Cerebellar nuclear complex (tissue), 1 donor: Measurements from ENCODE around the gene YBX1.
"Not testable (repeated sequence)": the region's sequence is repeated elsewhere in the genome, so short reads cannot be mapped to it uniquely, and the experiment has no call there.

ENCODE experiments used
- DNase-seq, 2 experiments: peaks; one replicate each; lab custom pipeline; 2025; lab: John Stamatoyannopoulos, UW

The YBX1 gene

DNA sequence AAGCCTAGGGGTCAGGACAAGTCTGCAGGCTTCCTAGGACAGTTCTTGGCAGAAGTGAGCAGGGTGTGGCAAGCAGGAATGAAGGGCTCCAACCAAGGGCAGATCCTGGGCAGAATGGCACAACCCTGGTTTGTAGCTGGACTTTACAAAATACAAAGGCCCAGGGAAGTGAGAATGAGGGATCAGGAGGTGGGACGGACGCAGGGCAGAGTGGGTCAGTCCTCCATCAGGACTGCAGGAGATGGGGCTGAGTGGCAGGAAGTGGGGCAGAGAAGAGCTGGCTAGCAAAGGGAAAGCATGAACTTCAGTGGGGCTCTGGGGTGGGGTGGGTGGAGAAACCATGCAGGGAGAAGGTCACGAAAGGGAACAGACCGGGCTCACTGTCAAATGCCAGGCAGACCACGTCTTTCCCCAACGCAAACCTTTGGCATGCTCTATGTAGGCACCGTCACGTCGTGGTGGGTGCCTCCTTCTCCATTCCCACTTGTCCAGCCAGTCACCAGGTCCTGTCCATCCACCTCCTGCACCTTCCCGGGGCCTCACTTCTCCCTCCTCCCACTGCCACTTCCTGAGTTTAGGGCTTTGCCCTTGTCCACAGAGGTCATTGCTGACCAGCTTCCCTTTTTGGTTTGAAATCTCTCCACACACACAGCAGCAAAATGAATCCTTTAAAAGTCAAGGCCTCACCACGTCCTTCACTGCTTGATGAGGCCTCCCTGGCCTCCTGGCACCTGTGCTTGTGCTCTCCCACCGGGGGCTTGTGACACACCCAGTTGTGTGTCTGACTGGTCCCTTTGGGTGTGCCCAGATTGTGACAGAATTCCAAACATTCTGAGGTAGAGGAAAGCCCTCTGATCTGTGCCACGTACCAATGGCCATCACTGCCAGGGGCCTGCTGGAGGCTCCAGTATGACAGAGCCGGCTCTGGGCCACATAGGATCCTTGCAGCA lies 66.5 kb downstream of the YBX1 start:
- no peak for DNase-seq

DNA sequence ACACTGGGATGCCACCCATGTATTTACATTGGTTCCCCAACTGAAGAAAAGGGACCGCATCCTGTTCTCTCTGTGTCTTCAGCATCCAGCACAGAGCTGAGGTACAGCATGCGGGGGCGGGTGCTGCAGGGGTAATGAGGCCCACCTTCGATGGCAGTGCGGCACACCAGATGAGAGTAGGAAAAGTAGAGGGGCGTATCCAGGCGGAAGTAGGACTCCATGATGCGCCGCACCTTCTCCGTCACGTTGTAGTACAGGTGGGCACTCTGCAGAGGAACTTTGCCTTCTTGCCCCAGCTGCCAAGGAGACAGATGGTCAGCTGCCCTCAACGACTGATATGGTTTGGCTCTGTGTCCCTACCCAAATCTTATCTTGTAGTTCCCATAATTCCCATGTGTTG lies 67.8 kb downstream of the YBX1 start:
- DNase-seq, result no peak

- not testable (repeated sequence) for DNase-seq
Observed at GRCh38 chr1:42751511-42752070, 69.4 kb downstream of the YBX1 start.

- no peak for DNase-seq
Observed at GRCh38 chr1:42752284-42752683, 70.1 kb downstream of the YBX1 start.

- no peak for DNase-seq
Observed at GRCh38 chr1:42753070-42753469, 70.9 kb downstream of the YBX1 start.
